Measurements from ENCODE around the gene CEP152. TPM values are rescaled to one million over a fixed set of nuclear protein-coding genes. Genes with fewer than 3 reads are reported as not detected.
A peak's percentile ranks its signal among the peaks of the same experiment; 100 is the strongest.

CEP152 gene
- total and polyA plus RNA-seq, 9 of the 15 experiments (the other 6 are each of a cell fraction or from before 2014, with no cell fraction given) = 9.9 to 43.0 (median 23.6) TPM

GRCh38 chr15:48721061-48721810, 89.6 kb downstream of the CEP152 start:
- intact Hi-C loops (cut with micrococcal nuclease) = no loop called here
- Histone ChIP-seq H3K4me2 (ENCODE audit: insufficient read depth, low read length) (no peak overlapping the region), H3K36me3 (ENCODE audit: control insufficient read depth, insufficient read depth, low read length) (peaks cover 3% of the 10 kb centered on the region; the same call in 2 of the 3 replicates), H3K9me3 (replicated peaks; ENCODE audit: control insufficient read depth, insufficient read depth, low read depth, low read length) (no peaks in the 10 kb centered on the region), H3K9me1 (ENCODE audit: control insufficient read depth, insufficient read depth, low read length) (no peaks in the 10 kb centered on the region), H3K27me3 (ENCODE audit: control insufficient read depth in 2 of 2, insufficient read depth in 2 of 2, low read length in 2 of 2) (no peaks in the 10 kb centered on the region), H3K9ac (ENCODE audit: insufficient read depth in 1 of 2, low read depth in 2 of 2, low read length in 2 of 2) (no peak overlapping the region), H4K20me1 (replicated peaks; ENCODE audit: control insufficient read depth, insufficient read depth, low read length) (no peaks in the 10 kb centered on the region), H3K79me2 (ENCODE audit: control insufficient read depth, insufficient read depth, low read length) (no peaks in the 10 kb centered on the region), H3K4me1 (replicated peaks in 1 of 2; ENCODE audit: control insufficient read depth in 2 of 2, insufficient read depth in 2 of 2, low read length in 2 of 2) (peaks cover 0 to 57% of the 10 kb centered on the region in 2 experiments; a peak in 3 of 5 replicates), H3K4me3 (no peak overlapping the region), H2AFZ (ENCODE audit: low read depth, low read length) (no peak overlapping the region; the same call in 1 of the 2 replicates), H3K27ac (ENCODE audit: extremely low read depth, low read depth, low read length) (no peak overlapping the region)
- TF ChIP-seq ATF7 (IDR thresholded peaks at IDR 0.05) = no peak
- peak; percentile 31 for TF ChIP-seq TCF3 (CRISPR knock-in tag; IDR thresholded peaks at IDR 0.05)
- TF ChIP-seq ZNF146 (CRISPR knock-in tag; IDR thresholded peaks at IDR 0.05; ENCODE audit: unreplicated experiment) = no peak
- TF ChIP-seq TEAD4 (IDR thresholded peaks at IDR 0.05; ENCODE audit: low read length) = peak; percentile 9; the same call in 1 of the 2 replicates
- no peak for TF ChIP-seq TEAD4 (CRISPR knock-in tag; IDR thresholded peaks at IDR 0.05; ENCODE audit: borderline replicate concordance)
- no peak for TF ChIP-seq FOXK2 (conservative IDR thresholded peaks at IDR 0.05 in 1 of 2, IDR thresholded peaks at IDR 0.05 in 1 of 2; ENCODE audit: low read depth in 2 of 2)
- no peak for TF ChIP-seq ZNF79 (CRISPR knock-in tag; IDR thresholded peaks at IDR 0.05; ENCODE audit: low read depth)
- TF ChIP-seq HMBOX1 (IDR thresholded peaks at IDR 0.05) = peak; percentile 63; the same call in 1 of the 2 replicates
- 0 out of 2 replicates have a peak, but pooled peaks have one; percentile 19 for TF ChIP-seq ARID1B (IDR thresholded peaks at IDR 0.05)
- ChIA-PET CTCF (ENCODE audit: low intra/inter-chr PET ratio) (no interaction called here), POLR2A (no interaction called here)
- no peak for ATAC-seq
- no TSS peak for BruUV-seq (replicated peaks)
- in situ Hi-C loops (cut with MboI) = no loop called here
- DNase-seq (ENCODE audit: extremely low read depth in 1 of 4, low spot score in 3 of 4) = peak in 1 of 4 experiments; percentile 31
- FAIRE-seq = no peak
- WGBS (ENCODE audit: insufficient coverage, low coverage, missing lambda C conversion rate) = 49% methylated on average over 6 of the region's 6 CpGs
